Activated CD4-positive, alpha-beta memory T cell treated with anti-CD3 and anti-CD28 coated beads for 36 hours (primary cell): Measurements from ENCODE around the gene MED13L. TPM values are rescaled to one million over a fixed set of nuclear protein-coding genes. Genes with fewer than 3 reads are reported as not detected.

ENCODE experiments used
- CTCF ChIA-PET: fragments of 350-600 bp; sonication (Branson Sonifier 250); formaldehyde crosslinking; loops from one replicate; lab custom pipeline; 2021; ENCODE audit warnings: antibody characterized with exemption, inconsistent platforms; lab: Charles Lee
- POLR2A ChIA-PET: fragments of 350-600 bp; sonication (Branson Sonifier 250); formaldehyde crosslinking; loops from one replicate; lab custom pipeline; 2021; ENCODE audit warnings: antibody characterized with exemption; lab: Charles Lee
- DNase-seq: peaks from one replicate; pipeline ENCODE4 v3.0.0-alpha.2; 2020
- H3K27ac Mint-ChIP-seq: one replicate; pipeline ENCODE4 v1.8.0; 2021; ENCODE audit warnings: mixed read lengths
- H3K27me3 Mint-ChIP-seq: one replicate; pipeline ENCODE4 v1.8.0; 2021; ENCODE audit warnings: mixed read lengths
- H3K36me3 Mint-ChIP-seq: one replicate; pipeline ENCODE4 v1.8.0; 2021; ENCODE audit warnings: mixed read lengths
- H3K4me1 Mint-ChIP-seq: one replicate; pipeline ENCODE4 v1.8.0; 2021; ENCODE audit warnings: low read depth, mixed read lengths
- H3K4me3 Mint-ChIP-seq: one replicate; pipeline ENCODE4 v1.8.0; 2021; ENCODE audit warnings: mild to moderate bottlenecking, mixed read lengths
- H3K9me3 Mint-ChIP-seq: one replicate; pipeline ENCODE4 v1.8.0; 2021; ENCODE audit warnings: mixed read lengths
- intact Hi-C: fragments of 100-400 bp; cut with micrococcal nuclease; formaldehyde crosslinking; loops from one replicate; pipeline ENCODE4 v1.15.1; 2023
- total RNA-seq, 2 experiments: library from RNA; stranded (reverse); gene quantifications; one replicate each; pipeline ENCODE4 v1.2.3, GENCODE V29; 2021

MED13L gene
- total RNA-seq, 2 experiments from 2014 or later: 37.7 to 41.4 TPM

GRCh38 chr12:116099652-116100432, 177.7 kb downstream of the MED13L start:
- H3K36me3 Mint-ChIP-seq: peaks cover 5% of the 10 kb centered on the region
- H3K27ac Mint-ChIP-seq: peak overlapping the region; percentile 55
- no peak overlapping the region for H3K4me3 Mint-ChIP-seq
- H3K9me3 Mint-ChIP-seq: no peaks in the 10 kb centered on the region
- ChIA-PET POLR2A (interaction anchor here (1.5 kb wide), 1 partner anchor 39 kb away, joined by 5 read pairs; no protein-coding TSS in a partner anchor), CTCF (interaction anchor here (0.9 to 1.5 kb wide), 2 partner anchors 13 to 136 kb away, joined by 4 to 5 read pairs; no protein-coding TSS in a partner anchor)
- no peak for DNase-seq
- H3K4me1 Mint-ChIP-seq: peaks cover 39% of the 10 kb centered on the region
- no peaks in the 10 kb centered on the region for H3K27me3 Mint-ChIP-seq
- intact Hi-C loops: loop anchor here (1.0 kb wide), 2 partner anchors 9 to 23 kb away; no protein-coding TSS in a partner anchor

GRCh38 chr12:116096874-116097273, 180.6 kb downstream of the MED13L start:
- no peak overlapping the region for H3K27ac Mint-ChIP-seq
- peaks cover 5% of the 10 kb centered on the region for H3K36me3 Mint-ChIP-seq

DNA sequence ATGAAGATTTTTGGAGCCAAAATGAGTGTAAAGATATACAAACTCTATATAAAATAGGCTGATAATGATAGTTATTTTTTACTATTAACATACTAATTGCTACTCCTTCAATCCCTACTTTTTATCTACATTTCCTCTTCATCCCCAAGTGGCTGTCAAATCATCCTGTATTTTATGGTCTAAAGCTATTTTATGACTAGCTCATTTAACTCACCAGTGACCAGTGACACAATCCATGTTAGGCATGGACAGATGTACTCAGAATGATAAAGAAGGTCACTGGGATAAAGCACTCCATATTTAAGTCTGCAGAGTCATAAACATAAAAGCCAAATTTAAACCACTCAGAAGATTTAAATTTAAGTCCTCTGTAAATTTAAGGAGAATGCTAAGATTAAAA, 183.0 kb downstream of the MED13L start:
- no peak for DNase-seq
- H3K27ac Mint-ChIP-seq: no peak overlapping the region
- no peaks in the 10 kb centered on the region for H3K9me3 Mint-ChIP-seq
- H3K27me3 Mint-ChIP-seq: no peaks in the 10 kb centered on the region
- peaks cover 34% of the 10 kb centered on the region for H3K4me1 Mint-ChIP-seq
- intact Hi-C loops: no loop called here
- CTCF ChIA-PET: interaction anchor here (0.6 to 1.3 kb wide), 3 partner anchors 15 to 141 kb away, joined by 3 to 4 read pairs (median 3); no protein-coding TSS in a partner anchor
- no peak overlapping the region for H3K4me3 Mint-ChIP-seq
- peaks cover 12% of the 10 kb centered on the region for H3K36me3 Mint-ChIP-seq
- POLR2A ChIA-PET: no interaction called here

More at GRCh38 chr12:116096874-116097273, 180.6 kb downstream of the MED13L start:
- ChIA-PET POLR2A (no interaction called here), CTCF (no interaction called here)
- no peak for DNase-seq
- no peak overlapping the region for H3K4me3 Mint-ChIP-seq
- intact Hi-C loops: no loop called here
- no peaks in the 10 kb centered on the region for H3K9me3 Mint-ChIP-seq
- H3K27me3 Mint-ChIP-seq: no peaks in the 10 kb centered on the region
- H3K4me1 Mint-ChIP-seq: peaks cover 41% of the 10 kb centered on the region

DNA sequence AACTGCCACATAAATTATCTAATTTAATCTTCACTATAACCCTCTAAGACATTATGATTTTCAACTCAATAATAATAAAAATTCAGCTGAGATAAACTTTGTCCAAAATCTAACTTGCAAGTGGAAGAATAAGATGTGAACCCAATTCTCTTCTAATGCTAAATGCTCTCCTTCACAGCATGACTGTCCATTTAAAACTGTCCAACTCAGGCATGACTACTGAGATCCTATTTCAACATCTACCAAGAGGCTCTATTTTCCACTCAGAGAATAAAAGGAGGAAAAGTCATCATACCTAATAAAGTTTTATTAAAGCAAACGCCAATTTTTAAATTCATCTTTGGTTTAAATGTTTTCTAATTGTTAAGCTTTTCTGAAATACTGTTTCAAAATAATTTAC, 183.6 kb downstream of the MED13L start:
- ChIA-PET POLR2A (no interaction called here), CTCF (interaction anchor here (0.6 to 1.3 kb wide), 3 partner anchors 16 to 142 kb away, joined by 3 to 4 read pairs (median 3); no protein-coding TSS in a partner anchor)
- H3K4me3 Mint-ChIP-seq: no peak overlapping the region
- DNase-seq: no peak
- peaks cover 31% of the 10 kb centered on the region for H3K4me1 Mint-ChIP-seq
- H3K36me3 Mint-ChIP-seq: peaks cover 12% of the 10 kb centered on the region
- H3K27me3 Mint-ChIP-seq: no peaks in the 10 kb centered on the region
- H3K9me3 Mint-ChIP-seq: no peaks in the 10 kb centered on the region
- H3K27ac Mint-ChIP-seq: no peak overlapping the region
- intact Hi-C loops: no loop called here

DNA sequence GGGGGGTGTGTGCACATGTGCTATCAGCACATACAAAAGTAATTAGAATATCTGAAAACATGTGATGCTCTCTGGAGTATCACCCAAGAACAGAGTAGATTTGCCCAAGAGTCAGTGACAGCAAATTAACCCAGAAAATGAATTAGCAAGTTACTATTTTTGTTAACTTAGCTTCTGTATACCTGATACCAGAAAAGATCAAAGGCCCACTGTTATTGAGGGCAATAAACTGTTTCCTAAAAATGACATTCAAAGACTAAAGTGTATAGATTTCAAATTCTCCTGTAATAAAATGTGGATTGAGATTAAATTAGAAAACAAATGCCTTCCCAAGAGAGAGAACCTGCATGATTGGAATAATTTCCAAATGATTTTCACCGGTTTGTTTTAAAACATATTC, 184.7 kb downstream of the MED13L start:
- Mint-ChIP-seq H3K4me1 (peaks cover 37% of the 10 kb centered on the region), H3K36me3 (peaks cover 14% of the 10 kb centered on the region), H3K27ac (no peak overlapping the region), H3K9me3 (no peaks in the 10 kb centered on the region), H3K27me3 (no peaks in the 10 kb centered on the region), H3K4me3 (no peak overlapping the region)
- intact Hi-C loops: no loop called here
- DNase-seq: no peak
- ChIA-PET POLR2A (no interaction called here), CTCF (interaction anchor here (1.0 kb wide), 1 partner anchor 11 kb away, joined by 4 read pairs; no protein-coding TSS in a partner anchor)

DNA sequence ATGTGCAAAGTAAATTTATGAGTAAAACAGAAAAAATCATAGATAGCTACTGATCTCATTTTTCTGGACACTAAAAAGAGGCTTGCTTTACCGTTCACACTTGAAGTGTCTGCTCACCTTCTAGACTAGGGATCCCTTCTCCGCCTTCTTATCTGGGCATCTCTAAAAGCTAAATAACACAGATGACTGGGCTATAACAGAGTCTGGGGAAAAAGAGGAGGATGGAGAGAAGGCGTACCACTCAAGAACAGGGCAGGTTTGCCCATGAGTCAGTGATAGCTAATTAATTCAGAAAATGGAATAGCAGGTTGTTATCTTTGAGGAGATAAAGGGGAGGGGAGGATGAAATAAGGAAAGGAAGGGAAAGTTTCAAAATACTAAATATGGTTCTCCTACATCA, 185.3 kb downstream of the MED13L start:
- CTCF ChIA-PET: interaction anchor here (0.6 to 1.0 kb wide), 2 partner anchors 11 to 299 kb away, joined by 4 read pairs; no protein-coding TSS in a partner anchor

DNA sequence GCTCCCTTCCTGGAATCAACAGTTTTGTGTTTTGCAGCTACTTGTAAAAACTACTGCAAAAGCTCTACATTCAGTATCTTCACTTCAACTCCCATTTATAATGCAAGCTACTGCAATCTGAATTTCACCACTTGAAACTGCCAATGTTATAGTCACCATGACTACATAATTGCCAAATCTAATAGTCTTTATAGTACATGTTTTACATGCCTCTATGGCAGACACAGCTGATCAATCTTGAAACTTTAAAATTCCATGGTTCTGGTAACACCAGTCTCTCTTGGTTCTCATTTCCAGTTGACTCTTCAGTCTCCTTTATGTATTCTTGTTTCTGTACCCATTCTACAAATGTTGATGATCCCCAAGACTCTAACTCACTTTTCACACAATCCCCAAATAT, 185.9 kb downstream of the MED13L start:
- H3K9me3 Mint-ChIP-seq: no peaks in the 10 kb centered on the region
- ChIA-PET POLR2A (interaction anchor here (0.7 kb wide), 1 partner anchor 30 kb away, joined by 3 read pairs; no protein-coding TSS in a partner anchor), CTCF (interaction anchor here (1.0 kb wide), 1 partner anchor 12 kb away, joined by 4 read pairs; no protein-coding TSS in a partner anchor)
- no peak overlapping the region for H3K27ac Mint-ChIP-seq
- no peak overlapping the region for H3K4me3 Mint-ChIP-seq
- peaks cover 14% of the 10 kb centered on the region for H3K36me3 Mint-ChIP-seq
- no peak for DNase-seq
- intact Hi-C loops: loop anchor here (1.0 to 2.0 kb wide), 2 partner anchors 8 to 31 kb away; no protein-coding TSS in a partner anchor
- no peaks in the 10 kb centered on the region for H3K27me3 Mint-ChIP-seq
- peaks cover 45% of the 10 kb centered on the region for H3K4me1 Mint-ChIP-seq

More for the DNA sequence above, 185.3 kb downstream of the MED13L start:
- Mint-ChIP-seq H3K4me3 (no peak overlapping the region), H3K27ac (no peak overlapping the region), H3K36me3 (peaks cover 14% of the 10 kb centered on the region), H3K4me1 (peaks cover 43% of the 10 kb centered on the region), H3K27me3 (no peaks in the 10 kb centered on the region), H3K9me3 (no peaks in the 10 kb centered on the region)
- DNase-seq: no peak
- intact Hi-C loops: no loop called here
- POLR2A ChIA-PET: no interaction called here

DNA sequence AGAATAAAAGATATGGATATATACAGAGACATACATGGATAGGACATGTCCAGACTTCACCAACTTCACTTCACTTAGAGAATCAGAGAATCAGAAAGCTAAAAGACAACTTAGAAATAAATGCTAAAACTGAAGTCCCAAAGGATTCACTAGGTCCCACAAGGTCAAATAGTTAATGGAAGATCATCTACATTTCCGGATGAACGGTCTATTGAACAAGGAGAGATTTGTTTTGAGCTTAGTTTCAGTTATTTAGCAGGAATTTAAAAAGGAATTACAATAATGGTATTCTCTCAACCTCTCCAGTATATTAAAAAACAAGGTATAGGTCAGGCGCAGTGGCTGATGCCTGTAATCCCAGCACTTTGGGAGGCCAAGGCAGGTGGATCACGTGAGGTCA, 187.0 kb downstream of the MED13L start:
- H3K36me3 Mint-ChIP-seq: peaks cover 11% of the 10 kb centered on the region
- intact Hi-C loops: loop anchor here (2.0 kb wide), 1 partner anchor 30 kb away; no protein-coding TSS in a partner anchor
- CTCF ChIA-PET: interaction anchor here (0.9 to 1.2 kb wide), 2 partner anchors 51 to 93 kb away, joined by 3 read pairs; no protein-coding TSS in a partner anchor
- no peaks in the 10 kb centered on the region for H3K27me3 Mint-ChIP-seq
- DNase-seq: no peak
- peaks cover 49% of the 10 kb centered on the region for H3K4me1 Mint-ChIP-seq
- no peak overlapping the region for H3K4me3 Mint-ChIP-seq
- POLR2A ChIA-PET: no interaction called here
- H3K9me3 Mint-ChIP-seq: no peaks in the 10 kb centered on the region
- H3K27ac Mint-ChIP-seq: no peak overlapping the region

DNA sequence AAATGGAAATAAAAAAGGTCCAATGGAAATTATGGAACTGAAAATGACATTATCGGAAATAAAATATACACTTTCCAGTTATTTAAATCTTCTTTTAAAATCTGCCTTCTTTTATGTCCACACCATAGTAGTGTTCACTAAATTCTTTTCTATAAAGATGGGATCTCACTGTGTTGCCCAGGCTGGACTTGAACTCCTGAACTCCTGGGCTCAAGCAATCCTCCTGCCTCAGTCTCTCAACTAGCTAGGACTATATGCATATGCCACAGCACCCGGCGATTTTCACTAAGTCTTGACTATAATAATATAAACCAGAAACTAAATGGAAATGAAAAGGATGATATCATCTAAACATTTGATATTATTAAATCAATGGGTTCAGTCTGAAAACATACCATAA, 188.4 kb downstream of the MED13L start:
- no peaks in the 10 kb centered on the region for H3K27me3 Mint-ChIP-seq
- no peak overlapping the region for H3K4me3 Mint-ChIP-seq
- H3K4me1 Mint-ChIP-seq: peaks cover 49% of the 10 kb centered on the region
- intact Hi-C loops: no loop called here
- POLR2A ChIA-PET: no interaction called here
- DNase-seq: no peak
- H3K36me3 Mint-ChIP-seq: peaks cover 12% of the 10 kb centered on the region
- CTCF ChIA-PET: interaction anchor here (0.6 to 1.1 kb wide), 2 partner anchors 53 to 615 kb away, joined by 3 read pairs; no protein-coding TSS in a partner anchor
- H3K27ac Mint-ChIP-seq: no peak overlapping the region
- H3K9me3 Mint-ChIP-seq: no peaks in the 10 kb centered on the region

DNA sequence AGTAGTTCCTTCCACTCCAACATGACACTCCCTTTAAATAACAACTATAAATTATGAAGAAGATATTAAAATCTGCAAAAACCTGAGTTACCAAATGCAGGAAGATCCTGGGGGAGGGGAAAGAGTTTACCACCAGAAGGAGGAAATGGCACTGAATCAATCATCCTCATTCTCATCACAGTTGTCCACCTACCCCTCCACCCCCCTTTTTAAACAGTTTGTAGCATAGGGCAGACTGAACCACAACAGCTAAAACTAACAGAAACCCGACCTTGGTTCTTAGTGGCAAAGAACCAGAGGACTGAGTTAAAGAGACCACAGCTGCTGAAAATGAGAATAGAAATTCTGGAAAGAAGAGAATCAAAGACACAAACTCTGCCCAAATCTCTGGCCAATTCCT, 189.5 kb downstream of the MED13L start:
- Mint-ChIP-seq H3K9me3 (no peaks in the 10 kb centered on the region), H3K4me1 (peaks cover 45% of the 10 kb centered on the region), H3K36me3 (peaks cover 13% of the 10 kb centered on the region), H3K27me3 (no peaks in the 10 kb centered on the region), H3K4me3 (no peak overlapping the region), H3K27ac (no peak overlapping the region)
- DNase-seq: no peak
- ChIA-PET CTCF (interaction anchor here (0.6 to 1.1 kb wide), 2 partner anchors 10 to 54 kb away, joined by 3 to 5 read pairs; no protein-coding TSS in a partner anchor), POLR2A (no interaction called here)
- intact Hi-C loops: loop anchor here (1.0 to 2.0 kb wide), 2 partner anchors 8 to 49 kb away; no protein-coding TSS in a partner anchor

GRCh38 chr12:116087399-116087798, 190.1 kb downstream of the MED13L start:
- Mint-ChIP-seq H3K4me3 (peak overlapping the region; percentile 12), H3K27ac (peak overlapping the region; percentile 71), H3K4me1 (peaks cover 42% of the 10 kb centered on the region), H3K9me3 (no peaks in the 10 kb centered on the region), H3K27me3 (no peaks in the 10 kb centered on the region), H3K36me3 (peaks cover 13% of the 10 kb centered on the region)
- CTCF ChIA-PET: interaction anchor here (0.6 to 1.2 kb wide), 3 partner anchors 11 to 22 kb away, joined by 3 to 5 read pairs (median 5); no protein-coding TSS in a partner anchor
- intact Hi-C loops: loop anchor here (2.0 kb wide), 1 partner anchor 49 kb away; no protein-coding TSS in a partner anchor
- POLR2A ChIA-PET: no interaction called here
- DNase-seq: peak; percentile 13

- ChIA-PET CTCF (interaction anchor here (1.7 kb wide), 1 partner anchor 12 kb away, joined by 5 read pairs; no protein-coding TSS in a partner anchor), POLR2A (no interaction called here)
- intact Hi-C loops: loop anchor here (1.0 kb wide), 1 partner anchor 8 kb away; no protein-coding TSS in a partner anchor
- no peak for DNase-seq
- Mint-ChIP-seq H3K36me3 (peaks cover 8% of the 10 kb centered on the region), H3K27ac (no peak overlapping the region), H3K4me1 (peaks cover 19% of the 10 kb centered on the region), H3K4me3 (no peak overlapping the region), H3K27me3 (no peaks in the 10 kb centered on the region), H3K9me3 (no peaks in the 10 kb centered on the region)
Observed at GRCh38 chr12:116080415-116080814, 197.1 kb downstream of the MED13L start.
